ENCODE measurements around the gene NAT10.
"Not testable (repeated sequence)": the region's sequence is repeated elsewhere in the genome, so short reads cannot be mapped to it uniquely, and the experiment has no call there.

The NAT10 gene

DNA sequence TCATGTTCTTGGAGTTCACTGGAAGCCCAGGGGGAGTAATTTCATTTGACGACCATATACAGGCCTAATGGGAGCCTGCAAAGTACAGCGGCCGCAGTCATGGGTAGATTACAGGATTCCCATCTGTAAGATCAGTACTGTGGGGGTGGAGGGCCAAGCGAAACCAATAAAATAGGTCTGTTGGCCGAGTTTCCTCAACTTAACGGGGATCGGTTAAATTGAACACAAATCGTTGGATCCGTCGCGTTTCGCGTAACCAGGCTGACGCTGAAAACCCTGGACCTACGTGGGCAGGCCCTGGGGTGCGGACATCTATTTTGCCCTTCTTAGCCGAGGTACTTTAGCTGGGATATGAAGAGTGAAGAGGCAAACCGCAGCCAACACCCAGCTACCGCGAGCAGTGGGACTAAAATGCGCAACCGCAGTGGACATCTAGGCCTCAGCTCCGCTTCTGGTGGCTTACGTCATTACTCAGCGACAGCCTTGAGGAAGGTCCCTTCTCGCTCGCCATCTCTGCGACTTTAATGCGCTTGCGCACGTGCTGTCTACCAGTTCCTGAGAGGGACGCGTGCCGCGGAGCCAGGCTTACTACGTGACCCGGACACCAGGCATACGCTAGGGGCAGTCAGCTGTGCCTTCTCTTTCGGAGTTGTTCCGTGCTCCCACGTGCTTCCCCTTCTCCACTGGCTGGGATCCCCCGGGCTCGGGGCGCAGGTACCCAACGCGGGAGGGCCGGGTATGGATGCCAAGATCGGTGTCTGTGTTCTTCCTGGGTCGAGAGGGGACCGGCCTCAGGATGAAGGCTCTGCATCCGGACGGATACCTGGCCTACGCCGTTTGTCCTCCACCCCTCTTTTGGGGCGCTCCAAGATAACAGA lies at the start of gene NAT10:
Gene NAT10, plus strand, starts transcription at position 551 of the 878 bp plus-strand sequence. CDS start 2,597 bp downstream, outside the sequence.
- DNase-seq: peak; percentile 98 to 100 (median 100)

DNA sequence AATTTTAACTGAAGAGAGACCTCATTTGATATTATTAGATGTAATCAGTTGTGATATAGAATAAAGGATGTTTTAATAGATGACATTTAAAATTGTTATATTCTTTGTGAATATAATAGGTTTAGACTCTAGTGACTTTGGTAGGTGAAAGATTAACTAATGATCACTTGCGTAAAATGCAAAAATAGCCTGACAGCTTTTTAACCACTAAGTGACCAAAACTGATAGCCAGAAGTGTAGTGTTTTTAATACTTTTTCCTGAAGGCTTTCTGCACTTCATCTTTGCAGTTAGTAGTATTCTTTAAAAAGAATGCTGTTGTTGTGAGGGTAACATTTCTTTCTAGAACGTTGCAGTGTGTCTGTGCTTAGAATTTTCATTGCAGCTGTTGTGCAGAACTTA lies 48.8 kb upstream of the NAT10 start:
- DNase-seq: no peak

DNA sequence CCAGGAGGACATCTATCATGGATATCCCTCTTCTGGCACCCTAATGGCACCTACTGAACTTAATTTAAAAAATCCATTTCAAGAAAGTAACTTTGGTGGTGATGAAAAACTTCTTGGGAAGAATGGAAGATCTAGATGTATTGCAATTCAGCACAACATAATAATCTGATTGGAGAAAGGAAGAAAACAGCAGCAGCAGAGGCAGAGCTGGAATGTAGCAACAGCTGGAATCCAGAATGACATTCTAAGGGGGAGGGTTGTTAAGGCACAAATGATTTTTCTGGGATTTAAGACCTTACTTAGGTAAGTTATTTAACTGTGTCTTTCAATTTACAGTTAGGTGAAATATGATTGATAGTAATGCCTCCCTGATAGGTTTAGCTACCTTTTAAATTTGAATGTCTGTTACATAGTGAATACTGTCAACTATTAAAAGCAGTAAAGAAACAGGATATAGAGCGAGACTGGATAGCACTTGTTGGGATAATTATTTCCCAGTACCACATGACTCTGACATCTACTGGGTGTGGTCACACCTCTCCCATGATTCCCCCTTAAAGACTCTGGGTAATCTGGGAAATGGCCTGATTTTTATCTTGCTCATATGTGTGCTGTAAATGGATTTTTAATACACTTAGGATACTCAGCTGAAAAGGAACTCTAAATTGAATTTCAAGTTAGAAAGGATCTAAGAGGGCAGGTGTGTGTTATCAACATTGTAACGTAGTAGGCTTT lies 42.2 kb upstream of the NAT10 start:
- DNase-seq: no peak

DNA sequence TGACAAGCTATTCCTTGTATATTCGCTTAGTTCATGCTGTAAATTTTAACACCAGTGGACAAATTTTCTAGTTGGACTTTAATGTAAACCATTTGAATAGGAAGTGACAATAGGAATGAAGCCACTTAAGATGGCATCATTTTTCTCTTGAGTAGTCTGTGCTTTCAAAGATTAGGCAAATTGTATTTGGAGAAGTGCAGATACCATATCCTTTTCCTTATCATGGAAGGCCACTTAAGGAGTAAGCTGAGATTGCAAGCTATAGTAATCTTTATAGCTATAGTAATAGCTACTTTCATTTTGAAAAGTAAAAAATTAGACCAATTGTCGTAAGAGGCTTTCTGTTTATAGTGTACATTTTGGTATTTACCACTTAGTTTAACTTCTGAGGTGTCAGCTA lies 41.1 kb upstream of the NAT10 start:
- DNase-seq: peak in 2 of 3 donors; percentile 17 to 29

DNA sequence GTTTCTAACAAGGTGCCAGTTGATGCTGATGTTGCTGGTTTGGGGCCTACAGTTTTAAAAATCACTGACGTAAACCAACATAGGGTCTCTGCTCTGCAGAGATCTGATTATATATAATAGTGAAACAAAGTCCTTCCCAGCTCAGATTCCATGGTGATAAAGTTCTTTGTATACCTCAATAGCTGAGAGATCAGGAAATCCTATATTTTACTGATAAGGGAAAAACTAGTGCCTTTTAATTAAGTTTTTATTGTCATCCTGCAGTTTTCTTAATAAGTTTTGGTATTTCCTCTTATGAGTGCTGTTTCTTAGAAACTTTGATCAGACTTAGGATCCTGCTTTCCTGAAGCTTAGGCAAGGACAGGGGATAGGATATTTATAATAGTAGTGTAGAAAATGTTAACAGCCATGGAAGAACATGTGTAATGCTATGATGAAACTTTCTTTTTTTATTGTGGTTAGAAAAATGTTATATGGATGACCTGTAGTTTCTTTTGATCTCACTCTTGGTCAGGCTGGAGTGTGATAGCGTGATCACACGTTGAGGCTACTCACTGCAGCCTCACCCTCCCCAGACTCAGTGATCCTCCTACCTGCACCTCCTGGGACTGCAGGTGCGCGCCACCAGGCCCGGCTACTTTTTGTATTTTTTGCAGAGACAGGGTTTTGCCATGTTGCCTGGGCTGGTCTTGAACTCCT lies 39.8 kb upstream of the NAT10 start:
- DNase-seq: no peak

DNA sequence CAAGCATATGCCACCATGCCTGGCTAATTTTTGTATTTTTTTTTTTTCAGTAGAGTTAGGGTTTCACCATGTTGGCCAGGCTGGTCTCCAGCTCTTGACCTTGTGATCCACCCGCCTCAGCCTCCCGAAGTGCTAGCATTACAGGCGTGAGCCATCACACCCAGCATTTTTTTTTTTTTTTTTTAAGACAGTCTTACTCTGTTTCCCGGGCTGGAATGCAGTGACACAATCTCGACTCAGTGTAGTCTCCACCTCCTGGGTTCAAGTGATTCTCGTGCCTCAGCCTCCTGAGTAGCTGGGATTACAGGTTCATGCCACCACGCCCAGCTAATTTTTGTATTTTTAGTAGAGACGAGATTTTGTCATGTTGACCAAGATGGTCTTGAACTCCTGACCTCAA lies 38.7 kb upstream of the NAT10 start:
- not testable (repeated sequence) for DNase-seq

DNA sequence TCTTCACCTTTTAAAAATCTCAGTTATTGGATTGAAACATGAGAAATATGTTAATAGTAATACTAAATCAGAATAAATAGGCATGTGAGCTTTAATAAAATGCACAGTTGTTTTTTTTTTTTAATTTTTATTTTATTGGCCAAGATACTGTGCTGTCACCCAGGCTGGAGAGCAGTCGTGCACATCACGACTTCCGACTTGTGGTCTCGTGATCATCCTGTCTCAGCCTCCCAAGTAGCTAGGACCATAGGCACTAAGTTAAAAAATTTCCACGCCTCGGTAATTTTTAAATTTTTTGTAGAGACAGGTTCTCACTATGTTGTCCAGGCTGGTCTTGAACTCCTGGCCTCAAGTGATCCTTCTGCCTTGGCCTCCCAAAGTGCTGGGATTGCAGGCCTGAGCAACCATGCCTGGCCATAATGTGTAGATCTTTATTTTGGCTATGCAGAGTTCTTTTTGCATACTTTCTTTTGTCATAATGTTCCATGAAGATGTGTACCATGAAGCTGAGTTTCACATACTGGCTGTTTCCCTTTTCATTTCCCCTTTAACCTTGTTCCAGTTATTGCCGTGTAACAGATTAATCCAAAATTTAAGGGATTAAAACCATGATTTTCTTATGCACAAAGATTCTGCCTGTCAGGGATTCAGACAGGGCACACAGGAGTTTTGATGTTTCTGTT lies 37.9 kb upstream of the NAT10 start:
- DNase-seq: peak in 1 of 3 donors; percentile 17

DNA sequence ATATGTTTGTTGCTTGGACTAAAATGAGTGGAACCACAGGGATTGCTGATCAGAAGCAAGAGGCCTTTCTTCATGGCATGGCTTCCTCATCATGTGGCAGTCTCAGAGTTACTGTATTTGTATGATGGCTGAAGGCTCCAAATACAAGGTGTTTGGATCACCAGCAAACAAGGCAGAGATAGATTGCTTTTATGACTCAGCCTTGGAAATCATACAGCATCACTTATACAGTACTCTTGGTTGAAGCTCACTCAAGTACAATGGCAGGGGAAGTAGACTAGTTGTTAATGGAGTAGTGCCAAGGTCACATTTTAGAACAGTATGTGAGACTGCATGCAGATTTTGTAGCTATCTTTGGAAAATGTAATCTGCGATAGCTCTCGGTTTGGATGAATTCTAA lies 37.3 kb upstream of the NAT10 start:
- DNase-seq: peak in 1 of 3 donors; percentile 20

DNA sequence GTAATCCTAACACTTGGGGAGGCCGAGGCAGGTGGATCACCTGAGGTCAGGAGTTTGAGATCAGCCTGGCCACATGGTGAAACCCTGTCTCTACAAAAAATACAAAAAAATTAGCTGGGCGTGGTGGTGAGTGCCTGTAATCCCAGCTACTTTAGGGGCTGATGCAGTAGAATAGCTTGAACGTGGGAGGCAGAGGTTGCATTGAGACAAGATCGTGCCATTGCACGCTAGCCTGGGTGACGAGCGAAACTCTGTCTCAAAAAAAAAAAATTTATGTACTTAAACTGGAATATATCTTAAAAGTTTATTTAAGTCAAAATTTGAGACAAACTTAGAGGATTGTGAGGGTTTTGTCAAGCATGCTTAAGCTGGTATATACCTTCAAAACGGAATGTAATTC lies 34.1 kb upstream of the NAT10 start:
- DNase-seq: not testable (repeated sequence)

DNA sequence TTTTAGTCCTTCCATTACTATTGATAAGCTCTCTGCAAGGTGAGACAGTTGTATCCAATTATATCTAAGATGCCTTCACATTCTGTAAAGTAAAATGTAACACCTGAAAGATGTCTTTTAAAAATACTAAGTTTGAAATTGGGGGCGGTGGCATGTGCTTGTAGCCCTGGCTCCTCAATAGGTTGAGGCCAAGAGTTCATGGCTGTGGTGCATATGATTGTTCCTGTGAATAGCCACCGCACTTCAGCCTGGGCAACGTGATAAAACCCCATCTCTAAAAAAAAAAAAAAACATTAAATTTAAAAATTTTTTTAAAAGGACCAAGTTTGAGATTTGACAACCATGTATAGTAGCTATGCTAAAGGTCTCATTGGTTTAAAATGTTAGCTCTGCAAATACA lies 33.4 kb upstream of the NAT10 start:
- DNase-seq: no peak

DNA sequence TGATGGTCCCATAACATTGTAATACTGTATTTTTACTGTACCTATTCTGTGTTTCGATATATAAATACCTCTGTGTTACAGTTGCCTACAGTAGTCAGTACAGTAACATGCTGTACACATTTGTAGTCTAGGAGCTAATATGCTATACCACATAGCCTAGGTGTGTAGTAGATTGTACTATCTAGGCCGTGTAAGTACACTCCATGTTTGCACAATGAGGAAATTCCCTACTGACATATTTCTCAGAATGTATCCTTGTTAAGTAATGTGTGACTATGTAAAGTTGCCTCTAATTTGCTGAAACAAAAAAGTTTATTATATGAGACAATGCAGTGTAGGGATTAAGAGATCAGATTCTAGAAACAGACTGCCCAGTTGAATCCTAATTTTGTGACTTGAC lies 32.6 kb upstream of the NAT10 start:
- peak; percentile 28 to 62 (median 30) for DNase-seq

DNA sequence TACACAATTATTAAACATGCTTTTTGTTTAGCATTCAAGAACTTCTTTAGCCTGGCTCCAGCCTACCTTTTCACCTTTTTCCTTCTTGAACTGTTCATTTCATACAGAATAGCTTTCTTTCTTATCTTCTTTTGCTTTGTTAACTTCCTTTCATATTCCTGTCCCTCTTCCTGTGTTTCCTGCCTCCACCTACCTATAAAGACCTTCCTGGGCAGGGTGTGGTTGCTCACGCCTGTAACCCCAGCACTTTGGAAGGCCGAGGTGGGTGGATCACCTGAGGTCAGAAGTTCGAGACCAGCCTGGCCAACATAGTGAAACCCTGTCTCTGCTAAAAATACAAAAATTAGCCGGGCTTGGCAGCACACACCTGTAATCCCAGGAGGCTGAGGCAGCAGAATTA lies 31.0 kb upstream of the NAT10 start:
- no peak for DNase-seq

DNA sequence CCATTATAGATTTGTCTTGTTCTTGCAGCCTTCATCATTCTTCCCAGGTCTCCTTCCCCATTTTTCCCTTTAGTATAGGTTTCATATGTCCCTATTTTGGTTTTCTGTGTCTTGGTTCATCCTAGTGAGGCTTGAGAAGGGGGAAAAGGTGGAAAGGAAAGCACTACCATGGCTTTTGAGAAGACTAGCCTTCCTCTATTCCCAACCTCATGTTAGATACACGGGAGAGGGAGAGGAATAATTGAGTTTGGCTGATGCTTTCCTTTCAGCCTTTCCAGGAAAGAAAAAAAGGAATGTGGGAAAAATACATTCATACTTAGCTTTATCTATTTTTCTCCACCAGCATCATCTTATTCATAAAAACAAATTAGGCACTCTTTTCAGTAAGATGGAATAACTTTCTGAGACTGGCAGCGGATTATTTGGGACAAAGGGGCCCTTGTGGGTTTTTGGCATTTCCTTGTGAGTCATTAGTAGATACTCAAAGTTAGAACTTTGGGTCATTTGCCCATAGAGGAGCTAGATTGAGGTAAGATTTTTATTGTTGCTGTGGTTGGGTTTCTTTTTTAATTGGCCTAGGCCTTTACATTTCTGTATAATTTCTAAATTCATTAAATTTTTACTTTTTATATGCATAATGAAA lies 30.1 kb upstream of the NAT10 start:
- DNase-seq: no peak

DNA sequence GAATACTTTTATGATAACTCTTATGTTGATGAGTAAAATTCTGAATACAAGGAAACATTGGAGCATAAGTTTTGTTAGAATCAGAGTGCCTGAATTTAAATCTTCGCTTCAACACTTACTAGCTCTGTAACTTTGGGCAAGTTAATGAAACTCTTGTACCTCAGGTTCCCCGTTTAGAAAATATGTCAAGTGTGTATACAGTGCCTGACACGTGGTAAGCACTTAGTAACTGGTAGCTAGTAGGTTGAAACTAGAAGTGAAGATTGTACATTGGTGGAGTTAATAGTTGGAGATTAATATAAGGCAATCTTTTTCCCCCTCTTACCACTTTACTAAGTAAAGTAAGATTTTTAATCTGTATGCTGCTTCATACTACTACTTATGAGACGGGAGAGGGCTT lies 24.8 kb upstream of the NAT10 start:
- DNase-seq: no peak

DNA sequence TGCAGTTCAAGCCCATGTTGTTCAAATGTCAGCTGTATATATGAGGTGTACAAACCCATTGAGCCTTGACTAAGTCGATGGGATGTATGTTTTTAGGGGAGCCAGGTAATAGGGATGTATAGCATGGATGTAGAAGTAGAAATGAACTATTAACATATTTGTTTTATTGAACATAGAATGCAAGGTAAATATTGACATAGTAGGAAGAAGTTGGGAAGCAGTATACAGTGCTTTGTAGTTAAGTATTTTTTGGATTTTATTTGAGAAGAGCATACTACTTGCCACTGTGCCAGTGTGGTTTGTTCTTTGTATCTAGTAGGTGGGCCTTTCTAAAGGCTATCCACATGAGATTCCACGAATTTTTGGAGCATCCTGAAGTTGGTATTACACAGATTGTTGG lies 20.8 kb upstream of the NAT10 start:
- no peak for DNase-seq

DNA sequence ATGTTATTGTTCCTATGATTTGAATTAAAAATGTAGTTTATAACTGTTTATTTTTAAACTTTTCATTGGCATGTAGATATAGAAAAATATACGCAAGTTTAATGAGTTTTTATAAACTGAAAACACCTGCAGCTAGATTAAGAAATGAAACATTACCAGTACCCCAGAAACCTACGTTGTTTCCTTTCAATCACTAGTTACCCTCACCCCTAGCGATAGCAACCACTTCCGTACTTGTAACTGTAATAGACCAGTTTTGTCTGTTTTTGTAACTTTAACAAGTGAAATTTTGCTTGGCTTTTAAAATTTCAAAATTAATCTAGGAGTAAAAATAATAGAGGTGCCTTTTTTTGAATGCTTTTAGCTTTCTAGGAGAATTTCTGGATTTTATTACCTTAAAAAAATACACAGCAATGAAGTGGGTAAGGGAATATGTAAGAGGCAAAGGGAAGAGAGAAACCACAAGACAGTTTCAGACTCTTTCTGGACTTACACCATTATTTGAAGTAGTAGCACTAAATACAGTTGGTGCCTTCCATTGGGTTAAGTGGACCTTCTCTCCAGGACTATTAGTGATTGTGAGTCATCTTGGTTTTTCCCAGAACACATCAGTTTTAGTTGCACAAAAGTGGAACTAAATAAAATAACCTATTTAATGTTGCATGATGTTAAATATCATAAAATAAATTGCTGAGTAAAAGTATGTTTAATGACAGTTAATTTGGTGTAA lies 18.7 kb upstream of the NAT10 start:
- peak; percentile 51 to 76 (median 61) for DNase-seq

DNA sequence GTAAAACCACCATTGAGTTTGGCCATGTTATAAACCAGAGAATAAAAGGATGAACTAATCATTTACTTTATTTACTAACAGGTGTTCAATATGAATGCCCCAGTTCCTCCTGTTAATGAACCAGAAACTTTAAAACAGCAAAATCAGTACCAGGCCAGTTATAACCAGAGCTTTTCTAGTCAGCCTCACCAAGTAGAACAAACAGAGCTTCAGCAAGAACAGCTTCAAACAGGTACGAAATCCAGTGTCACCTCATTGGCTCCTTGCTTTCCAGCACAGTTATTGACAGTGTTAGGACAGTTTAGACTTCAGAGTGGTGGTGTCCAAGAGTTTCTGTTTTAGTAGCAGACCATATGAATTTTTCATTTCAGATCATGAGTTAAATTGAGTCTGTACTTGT lies 13.6 kb upstream of the NAT10 start:
- DNase-seq: no peak

DNA sequence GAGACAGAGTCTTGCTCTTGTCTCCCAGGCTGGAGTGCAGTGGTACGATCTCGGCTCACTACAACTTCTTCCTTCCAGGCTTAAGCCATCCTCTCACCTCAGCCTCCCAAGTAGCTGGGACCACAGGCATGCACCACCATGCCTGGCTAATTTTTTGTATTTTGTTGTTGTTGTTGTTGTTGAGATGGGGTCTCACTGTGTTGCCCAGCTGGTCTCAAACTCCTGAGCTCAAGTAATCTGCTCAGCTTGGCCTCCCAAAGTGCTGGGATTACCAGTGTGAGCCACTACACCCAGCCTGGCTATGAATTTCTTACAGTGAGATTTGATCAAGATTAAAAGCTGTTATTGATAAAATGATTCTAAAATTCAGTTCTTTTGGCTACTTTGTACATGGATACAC lies 10.5 kb upstream of the NAT10 start:
- not testable (repeated sequence) for DNase-seq

DNA sequence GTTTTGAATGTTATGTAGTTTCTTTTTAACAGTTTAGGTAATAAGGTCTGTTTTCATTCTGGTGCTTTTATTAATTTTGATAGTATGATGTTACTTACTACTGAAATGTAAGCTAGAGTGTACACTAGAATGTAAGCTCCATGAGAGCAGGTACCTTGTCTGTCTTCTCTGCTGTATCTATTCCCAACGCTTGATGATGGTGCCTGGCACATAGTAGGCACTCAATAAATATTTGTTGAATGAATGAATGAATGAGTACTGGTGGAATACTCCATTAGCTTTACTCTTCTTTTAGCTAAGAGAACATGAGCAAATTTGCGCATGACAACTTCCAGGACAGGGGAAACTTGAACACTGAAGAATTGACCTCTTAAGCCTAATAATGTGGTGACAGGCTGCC lies 6.6 kb upstream of the NAT10 start:
- DNase-seq: no peak

DNA sequence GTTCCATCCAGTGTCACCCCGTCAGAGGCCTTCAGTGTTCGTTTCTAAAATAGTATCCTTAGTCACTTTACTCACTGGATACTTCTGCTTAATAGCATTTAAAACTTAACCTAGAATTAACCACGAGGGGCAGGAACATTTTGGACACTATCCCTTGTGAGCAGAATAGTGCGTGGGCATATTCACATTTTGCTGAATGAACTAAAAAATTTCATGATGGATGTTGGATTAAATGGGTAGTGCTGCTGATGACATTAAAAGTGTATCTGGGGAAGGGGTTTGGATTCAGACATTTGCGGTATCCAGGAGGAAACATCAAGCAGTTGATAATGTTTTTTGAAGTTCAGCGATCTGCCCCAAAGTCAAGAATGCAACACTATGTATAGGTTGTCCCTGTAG lies 750 bp upstream of the NAT10 start:
- peak in 2 of 3 donors; percentile 2 to 19 for DNase-seq

DNA sequence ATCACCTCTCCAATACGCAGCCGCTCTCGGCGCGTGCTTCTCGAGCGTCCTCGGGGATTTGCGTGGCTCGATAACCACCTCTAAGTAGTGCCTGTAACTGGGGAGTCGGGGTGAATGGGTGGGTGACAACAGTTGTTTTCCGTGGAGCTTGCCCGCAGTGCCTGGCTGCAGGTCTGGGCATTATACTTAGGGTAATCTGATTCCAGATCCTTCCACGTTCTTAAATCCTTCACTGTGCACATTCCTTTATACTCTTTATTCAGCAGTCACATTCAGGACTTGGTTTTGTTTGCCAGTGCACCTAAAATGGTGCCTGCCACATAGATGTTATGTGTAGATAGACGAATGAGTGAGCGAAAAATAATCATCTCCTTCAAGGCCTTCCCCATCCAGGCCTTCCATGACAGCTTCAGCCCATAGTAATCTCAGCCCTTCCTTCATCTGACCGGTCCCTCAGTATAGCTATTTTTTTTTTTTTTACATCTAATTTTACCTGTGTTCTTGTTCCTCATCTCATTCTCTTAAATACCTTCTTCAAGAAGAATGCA lies 602 bp downstream of the NAT10 start:
- DNase-seq: peak in 2 of 3 donors; percentile 4 to 15
